IMR-90 (cell line): ENCODE data around the gene TCEAL5.

Experiments used
- CTCF ChIP-seq: conservative IDR thresholded peaks from 2 replicates; pipeline ENCODE4 v1.5.1; 2012; ENCODE audit warnings: mild to moderate bottlenecking, low read depth, low read length, improper control_type of control experiment
- NFE2L2 ChIP-seq: fragments of 150-350 bp; IDR thresholded peaks from 2 replicates; pipeline ENCODE4 v1.6.1; 2016; ENCODE audit warnings: low read depth, mild to moderate bottlenecking, low read length
- POLR2A ChIP-seq: IDR thresholded peaks from 2 replicates; pipeline ENCODE4 v1.6.1; 2012; ENCODE audit warnings: mild to moderate bottlenecking, low read depth, low read length
- RAD21 ChIP-seq: IDR thresholded peaks from 2 replicates; pipeline ENCODE4 v1.6.1; 2012; ENCODE audit warnings: low read length, improper control_type of control experiment
- RFX5 ChIP-seq: IDR thresholded peaks from 2 replicates; pipeline ENCODE4 v1.8.0; 2012; ENCODE audit warnings: low read depth, mild to moderate bottlenecking, low read length, moderate library complexity

DNA sequence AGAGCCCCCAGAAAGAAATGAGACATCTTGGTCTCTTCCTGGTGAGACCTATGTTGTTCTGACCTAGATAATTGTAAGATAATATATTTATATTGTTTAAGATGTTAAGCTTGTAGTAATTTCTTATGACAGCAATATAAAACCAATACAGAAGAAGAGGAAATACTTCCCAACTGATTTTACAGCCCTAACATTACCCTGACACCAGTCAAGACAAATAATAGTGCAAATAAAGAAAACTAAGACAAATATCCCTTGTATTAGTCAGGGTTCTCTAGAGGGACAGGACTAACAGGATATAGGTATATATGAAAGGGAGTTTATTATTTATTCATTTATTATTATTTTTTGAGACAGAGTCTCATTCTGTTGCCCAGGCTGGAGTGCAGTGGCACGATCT is 40.3 kb downstream of the TCEAL5 start:
- TF ChIP-seq CTCF (no peak), POLR2A (no peak), NFE2L2 (no peak), RAD21 (no peak), RFX5 (no peak)
